ENCODE measurements around the gene OR2V2.
"Not testable (repeated sequence)": the region's sequence is repeated elsewhere in the genome, so short reads cannot be mapped to it uniquely, and the experiment has no call there.

The OR2V2 gene

GRCh38 chr5:181146927-181147636, at the start of gene OR2V2:
Gene OR2V2 (plus strand): TSS chr5:181147586. CDS start chr5:181154943, 7,357 bp downstream.
- FAIRE-seq: not testable (repeated sequence)

GRCh38 chr5:181097759-181098491, 49.5 kb upstream of the OR2V2 start:
- not testable (repeated sequence) for FAIRE-seq

- no peak for FAIRE-seq
Observed at GRCh38 chr5:181098762-181099601, 48.4 kb upstream of the OR2V2 start.

GRCh38 chr5:181099602-181100086, 47.7 kb upstream of the OR2V2 start:
- FAIRE-seq: no peak

- no peak for FAIRE-seq
Observed at GRCh38 chr5:181100121-181100875, 47.1 kb upstream of the OR2V2 start.

GRCh38 chr5:181101030-181101641, 46.2 kb upstream of the OR2V2 start:
- not testable (repeated sequence) for FAIRE-seq

GRCh38 chr5:181101930-181102674, 45.3 kb upstream of the OR2V2 start:
- peak; percentile 15 for FAIRE-seq

- FAIRE-seq: not testable (repeated sequence)
Observed at GRCh38 chr5:181104259-181104568, 43.2 kb upstream of the OR2V2 start.

GRCh38 chr5:181104606-181105390, 42.6 kb upstream of the OR2V2 start:
- FAIRE-seq: not testable (repeated sequence)

GRCh38 chr5:181105391-181106025, 41.9 kb upstream of the OR2V2 start:
- FAIRE-seq: no peak

- no peak for FAIRE-seq
Observed at GRCh38 chr5:181107699-181108098, 39.7 kb upstream of the OR2V2 start.

- no peak for FAIRE-seq
Observed at GRCh38 chr5:181108578-181109165, 38.7 kb upstream of the OR2V2 start.

- FAIRE-seq: no peak
Observed at GRCh38 chr5:181109489-181110013, 37.8 kb upstream of the OR2V2 start.

- FAIRE-seq: no peak
Observed at GRCh38 chr5:181111010-181111409, 36.4 kb upstream of the OR2V2 start.

- no peak for FAIRE-seq
Observed at GRCh38 chr5:181112476-181112875, 34.9 kb upstream of the OR2V2 start.

- FAIRE-seq: not testable (repeated sequence)
Observed at GRCh38 chr5:181113572-181113971, 33.8 kb upstream of the OR2V2 start.

GRCh38 chr5:181114284-181114843, 33.0 kb upstream of the OR2V2 start:
- FAIRE-seq: no peak

GRCh38 chr5:181114844-181115778, 32.3 kb upstream of the OR2V2 start:
- no peak for FAIRE-seq

Data from endometrium (tissue), 2 donors.